Measurements from ENCODE around the gene IFIH1.

GRCh38 chr2:162328424-162329157 is 10.1 kb upstream of the IFIH1 start:
- TF ChIP-seq CTCF (IDR thresholded peaks at IDR 0.05; ENCODE audit: insufficient read depth, low read length) (no peak), POLR2AphosphoS5 (IDR thresholded peaks at IDR 0.05; ENCODE audit: low read depth) (no peak)

All from HL-60 (cell line).